GM21526 (cell line): ENCODE results near the gene TNN.

Source experiments
- ATAC-seq: cut with Tn5 transposase; IDR thresholded peaks from one replicate; pipeline ENCODE4 v1.9.1; 2021; ENCODE audit warnings: moderate library complexity; ENCODE audit not compliant: unreplicated experiment, low FRiP score

TNN gene

DNA sequence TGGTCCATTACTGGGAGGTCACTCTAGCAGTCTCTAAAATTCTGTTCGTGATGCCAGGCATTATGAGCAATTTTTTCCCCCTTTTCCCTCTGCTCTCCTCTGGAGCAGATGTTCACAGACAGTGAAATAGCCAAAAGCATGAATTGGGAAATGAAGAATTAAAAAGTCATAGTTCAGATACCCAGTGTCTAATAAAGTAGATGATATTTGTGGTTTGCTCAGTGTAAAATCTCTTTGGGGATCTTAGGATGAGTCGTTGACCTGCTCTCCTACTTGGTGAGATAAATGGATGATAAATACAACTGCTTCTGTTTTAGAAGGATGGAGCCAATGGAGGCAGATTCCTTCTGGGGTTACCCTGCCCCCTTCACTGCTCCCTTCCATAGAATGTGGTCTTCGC is 68.6 kb downstream of the TNN start:
- no peak for ATAC-seq

- no peak for ATAC-seq
These were observed 69.7 kb downstream of the TNN start for GRCh38 chr1:175137369-175137768.

DNA sequence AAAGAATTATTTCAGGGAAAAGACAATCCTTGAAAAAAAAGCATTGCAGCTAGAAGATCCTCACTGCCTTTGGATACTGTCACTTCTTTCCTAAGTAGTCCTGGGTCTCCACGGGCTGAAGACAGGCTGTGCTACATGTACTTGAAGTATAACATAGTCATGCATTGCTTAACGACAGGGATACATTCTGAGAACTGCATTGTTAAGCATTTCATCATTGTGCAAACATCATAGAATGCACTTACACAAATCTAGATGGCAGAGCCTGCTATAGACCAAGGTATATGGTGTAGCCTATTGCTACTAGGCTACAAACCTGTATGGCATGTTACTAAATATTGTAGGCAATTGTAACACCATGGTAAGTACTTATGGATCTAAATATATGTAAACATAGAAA is 70.9 kb downstream of the TNN start:
- ATAC-seq: no peak

DNA sequence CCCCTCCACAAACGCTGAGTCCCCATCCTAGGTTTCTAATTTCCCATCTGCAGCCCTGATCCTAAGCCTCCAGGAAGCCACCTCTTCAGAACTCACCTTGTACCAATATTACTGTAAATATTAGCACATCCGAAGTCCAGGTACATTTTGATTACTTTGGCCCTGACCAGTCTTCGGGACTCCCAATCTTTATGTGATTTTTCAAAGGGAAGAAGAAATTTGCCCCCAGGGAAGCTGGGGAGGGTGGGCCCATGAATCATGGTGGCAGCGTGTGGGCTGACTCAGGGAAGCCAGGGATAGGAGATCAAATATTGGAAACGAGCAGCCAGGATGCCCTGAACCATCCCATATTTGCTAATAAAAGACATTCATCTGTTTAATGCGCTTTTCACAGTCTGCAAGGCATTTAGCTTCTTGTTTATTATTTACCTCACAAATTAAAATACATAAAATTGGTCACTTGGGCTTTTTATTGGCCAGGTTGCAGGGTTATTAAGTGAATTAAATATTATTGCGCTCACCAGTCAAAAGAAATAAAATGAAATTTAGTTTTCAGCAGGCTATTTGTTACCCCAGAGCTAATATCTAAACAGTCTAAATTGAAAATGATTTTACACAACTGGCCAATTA is 78.4 kb downstream of the TNN start:
- no peak for ATAC-seq

DNA sequence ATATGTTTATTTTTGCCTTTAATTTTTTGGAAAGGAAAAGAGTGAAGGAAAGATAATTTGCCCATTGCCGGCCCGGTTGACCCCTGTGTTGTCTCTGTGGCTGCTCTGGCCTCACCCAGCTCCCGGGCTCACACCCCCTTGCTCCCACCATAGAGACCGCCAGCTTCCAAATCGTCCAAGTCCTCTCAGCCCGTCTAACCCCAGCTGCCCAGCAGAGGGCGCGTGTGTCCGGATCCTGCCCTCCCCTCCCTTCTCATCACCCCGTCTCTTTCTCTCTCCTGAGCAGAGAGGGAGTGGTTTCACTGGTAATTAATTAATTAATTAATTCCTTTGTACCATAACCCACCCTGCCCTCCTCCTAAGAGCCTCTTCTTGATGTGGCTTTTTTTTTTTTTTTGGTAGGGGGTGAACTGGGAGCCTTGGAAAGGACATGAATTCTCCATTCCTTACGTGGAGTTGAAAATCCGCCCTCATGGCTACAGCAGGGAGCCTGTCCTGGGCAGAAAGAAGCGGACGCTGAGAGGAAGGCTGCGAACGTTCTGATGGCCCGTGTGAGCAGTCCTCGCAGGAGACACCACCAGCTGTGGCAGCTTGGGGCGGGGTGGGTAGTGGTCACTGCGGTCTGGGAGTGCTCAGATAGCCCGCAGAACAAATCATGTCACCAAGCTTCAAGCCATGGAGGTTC is 79.0 kb downstream of the TNN start:
- no peak for ATAC-seq

- no peak for ATAC-seq
These were observed 79.9 kb downstream of the TNN start for GRCh38 chr1:175147569-175147968.

DNA sequence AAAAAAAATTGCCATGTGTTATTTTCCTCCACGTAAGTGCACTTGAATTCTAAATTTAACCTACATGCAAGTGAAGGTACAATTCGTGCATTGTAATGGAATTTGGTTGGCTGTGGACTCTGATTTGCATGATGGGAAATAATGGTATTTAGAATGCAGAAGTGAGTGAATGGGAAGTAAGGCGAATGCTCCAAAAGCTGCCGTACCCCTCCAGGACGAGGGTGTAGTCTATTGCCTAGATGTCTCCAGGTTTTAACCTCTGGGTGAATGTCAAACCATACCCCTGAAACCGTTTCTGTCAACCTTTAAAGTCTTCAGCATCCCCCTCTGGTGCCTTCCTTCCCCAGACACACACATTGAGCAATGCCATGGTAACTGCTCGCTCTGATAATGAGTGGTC is 80.4 kb downstream of the TNN start:
- no peak for ATAC-seq

DNA sequence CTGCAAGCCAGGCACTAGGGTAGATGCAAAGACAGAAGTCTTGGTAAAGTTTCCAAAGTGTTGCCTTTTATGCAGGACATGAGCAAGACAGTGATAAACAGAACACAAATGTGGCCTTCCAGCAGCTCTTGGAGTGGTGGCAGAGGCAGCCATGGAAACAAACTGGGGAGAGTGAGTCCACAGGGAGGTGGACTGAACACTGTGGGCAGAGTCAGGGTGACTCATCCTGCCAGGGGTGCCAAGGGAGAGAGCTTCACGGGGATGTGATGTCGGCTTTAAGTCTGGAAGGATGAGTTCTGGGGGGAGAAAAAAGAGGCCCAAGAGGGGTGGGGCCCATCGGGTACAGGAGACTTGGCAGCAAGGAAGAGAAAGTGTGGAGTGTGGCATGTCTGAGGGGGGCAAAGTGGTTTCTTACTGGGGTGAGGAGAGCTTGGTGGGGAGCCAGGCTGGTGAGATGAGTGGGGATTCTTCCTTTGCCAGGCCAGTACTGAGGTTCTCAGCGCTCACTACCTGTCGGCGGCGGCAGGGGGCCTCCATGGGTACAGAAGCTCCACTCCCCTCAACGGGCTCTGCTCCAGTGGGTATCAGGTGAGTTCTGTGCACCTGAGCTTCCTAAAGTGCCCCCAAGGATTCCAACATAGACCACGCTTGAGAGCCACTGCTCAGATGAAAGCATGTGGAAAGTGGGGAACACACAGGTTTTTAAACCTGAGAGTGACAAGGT is 83.1 kb downstream of the TNN start:
- no peak for ATAC-seq

- ATAC-seq: no peak
These were observed 84.5 kb downstream of the TNN start for GRCh38 chr1:175152006-175152652.

GRCh38 chr1:175154629-175155472 is 87.2 kb downstream of the TNN start:
- no peak for ATAC-seq

GRCh38 chr1:175155473-175155856 is 87.8 kb downstream of the TNN start:
- no peak for ATAC-seq

DNA sequence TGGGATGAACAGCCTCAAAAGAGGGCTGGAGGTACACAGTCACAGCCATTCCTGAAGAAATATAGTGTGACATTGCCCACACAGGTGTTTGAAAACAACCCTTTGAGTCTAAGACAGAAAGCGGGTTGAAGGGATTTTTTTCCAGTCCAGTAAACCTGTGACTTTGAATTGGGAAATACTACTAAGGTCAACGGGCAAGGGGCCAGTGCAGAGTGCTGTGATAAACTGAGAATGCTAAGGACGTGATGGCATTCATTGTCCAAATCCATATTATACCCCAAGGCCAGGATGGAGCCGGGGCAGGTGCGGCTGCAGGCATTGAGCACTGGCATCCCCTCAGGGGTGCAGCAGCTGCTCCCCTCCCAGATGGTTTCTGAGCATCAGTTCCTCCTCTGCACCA is 88.3 kb downstream of the TNN start:
- ATAC-seq: no peak

DNA sequence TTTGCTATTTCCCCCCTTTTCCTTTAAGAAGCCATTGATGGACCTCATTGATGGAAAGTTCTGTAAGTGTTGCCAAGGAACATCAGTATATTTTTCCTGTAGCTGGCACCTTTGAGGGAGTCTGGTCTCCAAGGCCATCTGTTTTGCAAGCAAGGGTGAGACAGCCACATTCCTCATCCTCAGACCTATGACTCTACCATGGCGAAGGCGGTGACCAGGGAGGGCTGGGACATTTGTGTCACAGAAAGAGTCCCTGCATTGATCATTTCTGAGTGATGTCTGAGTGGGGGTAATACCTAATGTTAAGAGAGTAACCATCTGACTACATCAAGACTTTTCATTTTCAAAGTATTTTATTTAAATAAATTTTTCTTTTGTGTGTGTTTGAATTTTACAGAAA is 89.6 kb downstream of the TNN start:
- ATAC-seq: no peak

GRCh38 chr1:175158170-175158591 is 90.5 kb downstream of the TNN start:
- ATAC-seq: no peak

DNA sequence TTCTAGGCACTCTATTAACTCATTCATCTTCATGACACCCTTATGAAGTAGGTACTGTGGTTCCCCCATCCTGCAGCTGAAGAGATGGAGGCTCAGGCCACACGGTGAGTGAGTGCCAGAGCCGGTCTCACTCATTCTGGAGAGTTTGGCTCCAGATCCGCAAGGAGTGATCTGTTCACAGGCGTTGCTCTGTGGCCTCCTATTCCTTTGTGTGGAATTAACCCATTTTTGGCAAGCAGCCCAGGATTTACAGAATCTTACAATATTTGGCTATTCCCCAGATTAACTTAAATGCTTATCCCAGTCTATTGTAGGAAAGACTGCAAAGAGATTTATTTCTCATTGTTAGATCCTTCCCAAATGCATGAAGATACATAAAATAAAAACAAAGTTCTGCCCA is 95.3 kb downstream of the TNN start:
- ATAC-seq: no peak

DNA sequence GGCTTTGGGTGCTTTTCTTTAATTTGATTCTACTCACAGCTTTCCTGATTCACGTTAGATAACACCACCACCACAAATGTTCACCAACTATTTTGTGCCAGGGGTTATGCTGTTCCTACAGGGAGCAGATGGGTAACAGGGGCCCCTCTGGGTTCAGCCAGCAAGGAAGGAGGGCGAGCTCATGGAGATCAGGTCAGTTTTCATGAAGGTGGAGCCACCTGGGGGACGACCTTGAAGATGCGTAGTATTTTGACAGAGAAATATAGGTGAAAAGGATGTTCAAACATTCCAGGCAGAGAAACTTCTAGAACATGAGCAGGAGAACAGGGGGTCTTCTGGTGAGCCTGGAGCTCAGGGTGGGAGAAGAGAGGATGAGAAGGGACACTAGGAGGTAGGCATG is 96.1 kb downstream of the TNN start:
- ATAC-seq: no peak

DNA sequence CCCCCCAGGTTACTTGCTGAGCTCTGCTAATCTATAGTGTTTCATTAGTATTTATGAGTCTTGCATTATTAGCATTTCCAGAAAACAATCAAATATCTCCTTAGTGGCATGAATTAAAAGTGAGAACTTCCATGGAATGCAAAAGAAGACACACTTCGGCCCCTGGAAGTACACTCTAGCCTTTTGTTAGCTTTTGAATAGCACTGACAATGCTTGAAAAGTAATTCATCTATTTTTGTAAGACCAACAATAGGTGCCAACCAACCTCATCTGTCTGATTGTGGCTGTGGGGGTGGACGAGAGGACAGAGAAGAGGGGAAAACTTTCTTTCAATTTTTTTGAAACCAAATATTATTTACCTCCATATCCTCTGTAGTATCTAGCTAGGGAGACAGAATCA is 97.1 kb downstream of the TNN start:
- ATAC-seq: no peak

DNA sequence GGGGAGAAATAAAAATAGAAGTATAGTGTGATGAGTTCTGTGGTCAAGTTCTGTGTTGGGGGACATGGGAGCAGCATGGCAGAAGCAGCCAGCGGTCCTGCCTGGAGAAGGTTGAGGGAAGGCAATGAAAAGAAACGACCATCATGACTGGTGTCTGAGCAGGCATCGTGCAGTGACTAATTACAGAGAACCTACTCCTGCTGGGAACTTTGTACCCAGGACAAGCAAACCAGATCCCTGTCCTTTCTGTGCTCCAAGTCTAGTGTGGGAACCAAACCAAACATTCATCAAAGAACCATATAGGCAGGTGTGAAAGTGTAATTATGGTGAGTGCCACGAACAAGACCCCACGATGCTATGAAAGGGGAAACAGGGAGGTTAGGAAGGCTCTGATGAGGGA is 99.1 kb downstream of the TNN start:
- ATAC-seq: no peak

- ATAC-seq: no peak
These were observed 100.2 kb downstream of the TNN start for GRCh38 chr1:175167861-175168260.

DNA sequence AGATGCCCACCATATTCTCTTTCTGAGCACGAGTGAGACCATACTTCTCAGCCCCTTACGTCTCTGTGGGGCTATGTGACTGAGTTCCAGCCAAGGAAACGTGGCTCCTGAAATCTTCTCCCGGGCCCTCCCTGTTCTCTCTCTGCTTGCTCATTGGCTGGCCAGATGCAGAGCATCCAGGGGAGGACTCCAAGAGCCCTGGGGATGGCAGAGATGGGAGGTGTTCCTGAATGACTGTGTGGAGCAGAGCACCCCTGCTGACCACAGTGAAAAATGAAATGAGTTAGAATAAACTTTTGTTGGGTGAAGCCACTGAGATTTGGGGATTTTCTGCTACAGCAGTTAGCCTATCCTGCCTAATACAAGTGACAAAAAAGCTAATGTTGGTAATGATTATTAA is 101.1 kb downstream of the TNN start:
- ATAC-seq: no peak
